KMS-11 (cell line): Measurements from ENCODE around the gene SCN4B.

Experiments
- H2AFZ ChIP-seq: fragments of 200-600 bp; sonication (generic); 2 replicates; pipeline ENCODE4 v1.6.1; 2016; ENCODE audit warnings: antibody characterized with exemption, mixed run types, low read depth
- H3K27ac ChIP-seq: fragments of 200-600 bp; sonication (generic); 2 replicates; pipeline ENCODE4 v1.6.1; 2016; ENCODE audit warnings: mild to moderate bottlenecking, mixed run types
- H3K27me3 ChIP-seq: fragments of 200-600 bp; sonication (generic); 2 replicates; pipeline ENCODE4 v1.6.1; 2017; ENCODE audit warnings: mild to moderate bottlenecking, low read depth, mixed run types, moderate library complexity; ENCODE audit not compliant: insufficient read depth
- H3K36me3 ChIP-seq: fragments of 200-600 bp; sonication (generic); 2 replicates; pipeline ENCODE4 v1.6.1; 2017; ENCODE audit warnings: mild to moderate bottlenecking, mixed run types; ENCODE audit not compliant: insufficient read depth
- H3K4me1 ChIP-seq: fragments of 200-600 bp; sonication (generic); 2 replicates; pipeline ENCODE4 v1.6.1; 2016; ENCODE audit warnings: mild to moderate bottlenecking, low read depth, mixed run types; ENCODE audit not compliant: poor library complexity, severe bottlenecking
- H3K4me2 ChIP-seq: fragments of 200-600 bp; sonication (generic); 2 replicates; pipeline ENCODE4 v1.7.0; 2016; ENCODE audit warnings: mild to moderate bottlenecking, mixed run types
- H3K4me3 ChIP-seq: fragments of 200-600 bp; sonication (generic); IDR thresholded peaks from 2 replicates; pipeline ENCODE4 v1.6.1; 2017; ENCODE audit warnings: low read depth, low read length, mixed read lengths; ENCODE audit not compliant: insufficient read depth
- H3K79me2 ChIP-seq: fragments of 200-600 bp; sonication (generic); 2 replicates; pipeline ENCODE4 v1.6.1; 2016; ENCODE audit warnings: low read depth, mixed run types; ENCODE audit not compliant: insufficient read depth
- H3K9ac ChIP-seq: fragments of 200-600 bp; sonication (generic); 2 replicates; pipeline ENCODE4 v1.6.1; 2016; ENCODE audit warnings: mild to moderate bottlenecking, mixed run types
- H4K20me1 ChIP-seq: fragments of 200-600 bp; sonication (generic); 2 replicates; pipeline ENCODE4 v1.6.1; 2016; ENCODE audit warnings: mild to moderate bottlenecking, mixed run types; ENCODE audit not compliant: insufficient read depth
- CTCF ChIP-seq: fragments of 200-600 bp; sonication (generic); conservative IDR thresholded peaks from 2 replicates; pipeline ENCODE4 v1.6.1; 2017; ENCODE audit warnings: low read depth, mild to moderate bottlenecking, antibody characterized with exemption, low read length, moderate library complexity, mixed read lengths

SCN4B gene

GRCh38 chr11:118166641-118167040 is 14.0 kb upstream of the SCN4B start:
- H3K4me1 ChIP-seq: no peaks in the 10 kb centered on the region
- no peak overlapping the region for H3K9ac ChIP-seq
- no peak overlapping the region for H2AFZ ChIP-seq
- H3K27ac ChIP-seq: no peak overlapping the region
- H3K79me2 ChIP-seq: no peaks in the 10 kb centered on the region
- H4K20me1 ChIP-seq: no peaks in the 10 kb centered on the region
- H3K36me3 ChIP-seq: no peaks in the 10 kb centered on the region
- H3K27me3 ChIP-seq: no peaks in the 10 kb centered on the region; the same call in 1 of the 2 replicates
- H3K4me2 ChIP-seq: no peak overlapping the region
- TF ChIP-seq CTCF: no peak
- no peak overlapping the region for H3K4me3 ChIP-seq

- H3K27ac ChIP-seq: no peak overlapping the region
- H3K79me2 ChIP-seq: no peaks in the 10 kb centered on the region
- H3K4me3 ChIP-seq: no peak overlapping the region
- no peak for TF ChIP-seq CTCF
- no peaks in the 10 kb centered on the region; the same call in 1 of the 2 replicates for H3K27me3 ChIP-seq
- H3K36me3 ChIP-seq: no peaks in the 10 kb centered on the region
- H4K20me1 ChIP-seq: no peaks in the 10 kb centered on the region
- no peak overlapping the region for H2AFZ ChIP-seq
- H3K4me1 ChIP-seq: no peaks in the 10 kb centered on the region
- no peak overlapping the region for H3K4me2 ChIP-seq
- H3K9ac ChIP-seq: no peak overlapping the region
Observed at GRCh38 chr11:118164885-118165284, 12.3 kb upstream of the SCN4B start.

GRCh38 chr11:118163494-118163893 is 10.9 kb upstream of the SCN4B start:
- no peak overlapping the region for H3K27ac ChIP-seq
- H3K27me3 ChIP-seq: no peaks in the 10 kb centered on the region; the same call in 1 of the 2 replicates
- H2AFZ ChIP-seq: no peak overlapping the region
- no peak overlapping the region for H3K4me2 ChIP-seq
- no peaks in the 10 kb centered on the region for H3K4me1 ChIP-seq
- H3K79me2 ChIP-seq: no peaks in the 10 kb centered on the region
- H3K9ac ChIP-seq: no peak overlapping the region
- no peaks in the 10 kb centered on the region for H4K20me1 ChIP-seq
- no peak for TF ChIP-seq CTCF
- no peak overlapping the region for H3K4me3 ChIP-seq
- H3K36me3 ChIP-seq: no peaks in the 10 kb centered on the region

GRCh38 chr11:118162846-118163245 is 10.2 kb upstream of the SCN4B start:
- Histone ChIP-seq H3K4me2 (no peak overlapping the region), H3K27ac (no peak overlapping the region), H3K9ac (no peak overlapping the region), H3K4me1 (no peaks in the 10 kb centered on the region), H4K20me1 (no peaks in the 10 kb centered on the region), H3K79me2 (no peaks in the 10 kb centered on the region), H3K4me3 (no peak overlapping the region), H3K27me3 (no peaks in the 10 kb centered on the region; the same call in 1 of the 2 replicates), H3K36me3 (no peaks in the 10 kb centered on the region), H2AFZ (no peak overlapping the region)
- TF ChIP-seq CTCF: no peak
